ENCODE data around the gene PODNL1.
A peak's percentile ranks its signal among the peaks of the same experiment; 100 is the strongest.
"Not testable (repeated sequence)": the region's sequence is repeated elsewhere in the genome, so short reads cannot be mapped to it uniquely, and the experiment has no call there.

Gene PODNL1

GRCh38 chr19:13938301-13939064, at the start of gene PODNL1:
TSS of gene PODNL1 (minus strand) at chr19:13938417. CDS start at chr19:13938181, 236 bp downstream.
- DNase-seq = peak; percentile 72

- no peak for DNase-seq
Observed at GRCh38 chr19:13987101-13987890, 49.1 kb upstream of the PODNL1 start.

GRCh38 chr19:13986348-13986904, 48.2 kb upstream of the PODNL1 start:
- peak; percentile 89 for DNase-seq

- no peak for DNase-seq
Observed at GRCh38 chr19:13985771-13986347, 47.6 kb upstream of the PODNL1 start.

GRCh38 chr19:13984875-13985741, 46.9 kb upstream of the PODNL1 start:
- DNase-seq = no peak

GRCh38 chr19:13984186-13984585, 46.0 kb upstream of the PODNL1 start:
- no peak for DNase-seq

- no peak for DNase-seq
Observed at GRCh38 chr19:13983213-13983889, 45.1 kb upstream of the PODNL1 start.

- no peak for DNase-seq
Observed at GRCh38 chr19:13982773-13983172, 44.6 kb upstream of the PODNL1 start.

- no peak for DNase-seq
Observed at GRCh38 chr19:13981988-13982501, 43.8 kb upstream of the PODNL1 start.

- no peak for DNase-seq
Observed at GRCh38 chr19:13981467-13981866, 43.2 kb upstream of the PODNL1 start.

GRCh38 chr19:13981021-13981420, 42.8 kb upstream of the PODNL1 start:
- no peak for DNase-seq

- no peak for DNase-seq
Observed at GRCh38 chr19:13980340-13980739, 42.1 kb upstream of the PODNL1 start.

GRCh38 chr19:13979686-13980085, 41.5 kb upstream of the PODNL1 start:
- DNase-seq = no peak

- DNase-seq = no peak
Observed at GRCh38 chr19:13979244-13979615, 41.0 kb upstream of the PODNL1 start.

GRCh38 chr19:13978351-13979243, 40.4 kb upstream of the PODNL1 start:
- DNase-seq = peak; percentile 94

- DNase-seq = no peak
Observed at GRCh38 chr19:13977803-13978202, 39.6 kb upstream of the PODNL1 start.

GRCh38 chr19:13976446-13976845, 38.2 kb upstream of the PODNL1 start:
- DNase-seq = no peak

- no peak for DNase-seq
Observed at GRCh38 chr19:13975870-13976269, 37.7 kb upstream of the PODNL1 start.

- no peak for DNase-seq
Observed at GRCh38 chr19:13974073-13974472, 35.9 kb upstream of the PODNL1 start.

- not testable (repeated sequence) for DNase-seq
Observed at GRCh38 chr19:13973479-13973878, 35.3 kb upstream of the PODNL1 start.

Measured in right forelimb (tissue), 1 donor.